ENCODE measurements around the gene WDFY4. TPM values are rescaled to one million over a fixed set of nuclear protein-coding genes. Genes with fewer than 3 reads are reported as not detected.

The WDFY4 gene
- total and polyA plus RNA-seq, 2 donors (not counting 3 experiments of a cell fraction or from before 2014, with no cell fraction given), result 10.1 to 10.2 TPM

DNA sequence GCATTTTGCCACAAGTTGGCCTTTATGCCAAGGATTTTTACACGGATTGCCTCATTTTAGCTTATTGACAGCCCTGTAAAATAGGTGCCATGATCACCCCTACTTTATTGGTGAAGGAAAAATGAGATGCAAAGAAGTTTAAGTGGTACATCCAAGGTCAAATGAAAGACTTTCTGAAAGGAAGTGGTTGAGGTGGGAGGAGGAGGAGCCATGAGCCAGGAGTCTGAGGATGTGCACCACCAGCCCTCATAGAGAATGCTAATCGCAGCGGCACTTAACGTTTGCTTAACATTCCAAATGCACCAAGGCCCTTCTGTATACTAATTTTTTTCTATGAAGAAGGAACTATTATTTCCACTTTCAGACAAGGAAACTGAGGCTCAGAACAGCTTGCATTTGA is 286.0 kb downstream of the WDFY4 start:
- FAIRE-seq (no peak), DNase-seq (ENCODE audit: low read depth, low spot score) (no peak)
- intact Hi-C loops (cut with micrococcal nuclease) (no loop called here), dilution Hi-C loops (cut with MboI; ENCODE audit: extremely low pct_ligation_motif_present, low sequenced_read_pairs) (no loop called here)
- TF ChIP-seq MAX (IDR thresholded peaks at IDR 0.05; ENCODE audit: insufficient read depth, insufficient read length) (no peak), CTCF (IDR thresholded peaks at IDR 0.05; ENCODE audit: extremely low read depth in 1 of 2, insufficient read depth in 1 of 2, low read depth in 1 of 2, low read length in 2 of 2) (no peak), POLR2AphosphoS5 (IDR thresholded peaks at IDR 0.05; ENCODE audit: insufficient read depth, low read depth, low read length) (no peak), POLR2A (IDR thresholded peaks at IDR 0.05; ENCODE audit: low read depth, low read length) (no peak), FOS (IDR thresholded peaks at IDR 0.05; ENCODE audit: borderline replicate concordance, insufficient read depth, low read length) (no peak)
- ChIA-PET CTCF (no interaction called here), POLR2A (no interaction called here)
- Histone ChIP-seq H4K20me1 (replicated peaks; ENCODE audit: control insufficient read depth, extremely low read depth, insufficient read depth, low read length) (no peaks in the 10 kb centered on the region), H3K9ac (replicated peaks; ENCODE audit: extremely low read depth, insufficient read depth, low read length) (no peak overlapping the region), H3K27ac (ENCODE audit: insufficient read depth, low read depth, low read length) (no peak overlapping the region), H3K9me3 (replicated peaks; ENCODE audit: control insufficient read depth, insufficient read depth, low read length) (no peaks in the 10 kb centered on the region), H3K9me1 (replicated peaks; ENCODE audit: control insufficient read depth, extremely low read depth, insufficient read depth, low read length) (no peaks in the 10 kb centered on the region), H3K4me1 (ENCODE audit: control insufficient read depth, extremely low read depth, insufficient read depth, low read length) (no peaks in the 10 kb centered on the region), H3K79me2 (ENCODE audit: control insufficient read depth, insufficient read depth, low read length) (no peaks in the 10 kb centered on the region), H2AFZ (ENCODE audit: low read depth, low read length) (no peak overlapping the region), H3K27me3 (ENCODE audit: control insufficient read depth in 2 of 2, insufficient read depth in 2 of 2, low read length in 2 of 2) (no peaks in the 10 kb centered on the region), H3K4me3 (replicated peaks in 1 of 3; ENCODE audit: insufficient read depth in 1 of 3, low read depth in 1 of 3, low read length in 3 of 3) (no peak overlapping the region), H3K4me2 (ENCODE audit: insufficient read depth, low read length) (no peak overlapping the region), H3K36me3 (ENCODE audit: control insufficient read depth in 2 of 2, extremely low read depth in 1 of 2, insufficient read depth in 2 of 2, low read length in 2 of 2) (no peaks in the 10 kb centered on the region)
- no TSS peak for BruUV-seq (replicated peaks)

- CTCF ChIA-PET, result no interaction called here
- FAIRE-seq (no peak), DNase-seq (ENCODE audit: low read depth, low spot score) (no peak)
- TF ChIP-seq MAX (IDR thresholded peaks at IDR 0.05; ENCODE audit: insufficient read depth, insufficient read length) (no peak), EZH2 (IDR thresholded peaks at IDR 0.05; ENCODE audit: borderline replicate concordance, low read depth, low read length, severe bottlenecking) (no peak), FOS (IDR thresholded peaks at IDR 0.05; ENCODE audit: borderline replicate concordance, insufficient read depth, low read length) (no peak), POLR2AphosphoS5 (IDR thresholded peaks at IDR 0.05; ENCODE audit: insufficient read depth, low read depth, low read length) (no peak), JUN (IDR thresholded peaks at IDR 0.05; ENCODE audit: borderline replicate concordance, insufficient read depth, insufficient read length, low read depth) (no peak), POLR2A (IDR thresholded peaks at IDR 0.05; ENCODE audit: low read depth, low read length) (no peak), MYC (IDR thresholded peaks at IDR 0.05; ENCODE audit: low read depth, low read length) (no peak), CTCF (IDR thresholded peaks at IDR 0.05; ENCODE audit: extremely low read depth in 1 of 2, insufficient read depth in 1 of 2, low read depth in 1 of 2, low read length in 2 of 2) (no peak), GATA2 (IDR thresholded peaks at IDR 0.05; ENCODE audit: insufficient read depth, insufficient read length, low read depth, low read length) (no peak)
- H3K27ac ChIP-seq (ENCODE audit: insufficient read depth, low read depth, low read length), result no peak overlapping the region
- no peak overlapping the region for H3K4me3 ChIP-seq (replicated peaks in 1 of 3; ENCODE audit: insufficient read depth in 1 of 3, low read depth in 1 of 3, low read length in 3 of 3)
- H4K20me1 ChIP-seq (replicated peaks; ENCODE audit: control insufficient read depth, extremely low read depth, insufficient read depth, low read length), result no peaks in the 10 kb centered on the region
- H3K9me3 ChIP-seq (replicated peaks; ENCODE audit: control insufficient read depth, insufficient read depth, low read length), result no peaks in the 10 kb centered on the region
- H3K4me1 ChIP-seq (ENCODE audit: control insufficient read depth, extremely low read depth, insufficient read depth, low read length), result no peaks in the 10 kb centered on the region
- H3K79me2 ChIP-seq (ENCODE audit: control insufficient read depth, insufficient read depth, low read length), result no peaks in the 10 kb centered on the region
- no peaks in the 10 kb centered on the region for H3K27me3 ChIP-seq (ENCODE audit: control insufficient read depth in 2 of 2, insufficient read depth in 2 of 2, low read length in 2 of 2)
- POLR2A ChIA-PET, result no interaction called here
- H3K36me3 ChIP-seq (ENCODE audit: control insufficient read depth in 2 of 2, extremely low read depth in 1 of 2, insufficient read depth in 2 of 2, low read length in 2 of 2), result no peaks in the 10 kb centered on the region
- H3K9me1 ChIP-seq (replicated peaks; ENCODE audit: control insufficient read depth, extremely low read depth, insufficient read depth, low read length), result no peaks in the 10 kb centered on the region
- no TSS peak for BruUV-seq (replicated peaks)
- no peak overlapping the region for H3K9ac ChIP-seq (replicated peaks; ENCODE audit: extremely low read depth, insufficient read depth, low read length)
- no peak overlapping the region for H3K4me2 ChIP-seq (ENCODE audit: insufficient read depth, low read length)
- dilution Hi-C loops (cut with MboI; ENCODE audit: extremely low pct_ligation_motif_present, low sequenced_read_pairs), result no loop called here
- intact Hi-C loops (cut with micrococcal nuclease), result no loop called here
- no peak overlapping the region for H2AFZ ChIP-seq (ENCODE audit: low read depth, low read length)
Observed at GRCh38 chr10:48973065-48973464, 288.4 kb downstream of the WDFY4 start.
